ENCODE measurements around the gene UMOD. TPM values are rescaled to one million over a fixed set of nuclear protein-coding genes. Genes with fewer than 3 reads are reported as not detected.

Gene UMOD
- polyA plus RNA-seq, 1 experiment, result not detected

DNA sequence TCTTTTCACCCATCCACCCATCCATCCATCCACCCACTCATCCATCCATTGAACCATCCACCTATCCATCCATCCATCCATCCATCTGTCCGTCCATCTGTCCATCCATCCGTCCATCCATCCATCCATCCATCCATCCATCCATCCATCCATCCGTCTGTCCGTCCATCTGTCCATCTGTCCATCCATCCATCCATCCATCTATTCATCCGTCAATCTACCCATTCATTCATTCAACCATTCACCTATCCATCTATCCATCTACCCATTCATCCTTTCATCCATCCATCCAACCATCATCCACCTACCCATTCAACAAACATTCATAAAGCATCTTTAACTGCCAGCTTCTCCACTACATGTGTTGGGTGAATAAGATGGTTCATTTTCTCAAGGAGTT is 54.1 kb downstream of the UMOD start:
- ChIA-PET CTCF (interaction anchor here (1.0 to 1.3 kb wide), 2 partner anchors 391 kb away, joined by 3 read pairs; no protein-coding TSS in a partner anchor), POLR2A (no interaction called here)
- TF ChIP-seq, protein P1, sequence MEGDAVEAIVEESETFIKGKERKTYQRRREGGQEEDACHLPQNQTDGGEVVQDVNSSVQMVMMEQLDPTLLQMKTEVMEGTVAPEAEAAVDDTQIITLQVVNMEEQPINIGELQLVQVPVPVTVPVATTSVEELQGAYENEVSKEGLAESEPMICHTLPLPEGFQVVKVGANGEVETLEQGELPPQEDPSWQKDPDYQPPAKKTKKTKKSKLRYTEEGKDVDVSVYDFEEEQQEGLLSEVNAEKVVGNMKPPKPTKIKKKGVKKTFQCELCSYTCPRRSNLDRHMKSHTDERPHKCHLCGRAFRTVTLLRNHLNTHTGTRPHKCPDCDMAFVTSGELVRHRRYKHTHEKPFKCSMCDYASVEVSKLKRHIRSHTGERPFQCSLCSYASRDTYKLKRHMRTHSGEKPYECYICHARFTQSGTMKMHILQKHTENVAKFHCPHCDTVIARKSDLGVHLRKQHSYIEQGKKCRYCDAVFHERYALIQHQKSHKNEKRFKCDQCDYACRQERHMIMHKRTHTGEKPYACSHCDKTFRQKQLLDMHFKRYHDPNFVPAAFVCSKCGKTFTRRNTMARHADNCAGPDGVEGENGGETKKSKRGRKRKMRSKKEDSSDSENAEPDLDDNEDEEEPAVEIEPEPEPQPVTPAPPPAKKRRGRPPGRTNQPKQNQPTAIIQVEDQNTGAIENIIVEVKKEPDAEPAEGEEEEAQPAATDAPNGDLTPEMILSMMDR (IDR thresholded peaks at IDR 0.05; ENCODE audit: insufficient read depth, low read depth, low read length), result no peak
- no peak overlapping the region for H3K4me3 ChIP-seq (ENCODE audit: low read depth, low read length)
- H3K27me3 ChIP-seq (ENCODE audit: control insufficient read depth, insufficient read depth, low read length), result no peaks in the 10 kb centered on the region
- H3K36me3 ChIP-seq (ENCODE audit: control insufficient read depth, insufficient read depth, low read length), result no peaks in the 10 kb centered on the region
- no peak for DNase-seq (ENCODE audit: low read depth)

DNA sequence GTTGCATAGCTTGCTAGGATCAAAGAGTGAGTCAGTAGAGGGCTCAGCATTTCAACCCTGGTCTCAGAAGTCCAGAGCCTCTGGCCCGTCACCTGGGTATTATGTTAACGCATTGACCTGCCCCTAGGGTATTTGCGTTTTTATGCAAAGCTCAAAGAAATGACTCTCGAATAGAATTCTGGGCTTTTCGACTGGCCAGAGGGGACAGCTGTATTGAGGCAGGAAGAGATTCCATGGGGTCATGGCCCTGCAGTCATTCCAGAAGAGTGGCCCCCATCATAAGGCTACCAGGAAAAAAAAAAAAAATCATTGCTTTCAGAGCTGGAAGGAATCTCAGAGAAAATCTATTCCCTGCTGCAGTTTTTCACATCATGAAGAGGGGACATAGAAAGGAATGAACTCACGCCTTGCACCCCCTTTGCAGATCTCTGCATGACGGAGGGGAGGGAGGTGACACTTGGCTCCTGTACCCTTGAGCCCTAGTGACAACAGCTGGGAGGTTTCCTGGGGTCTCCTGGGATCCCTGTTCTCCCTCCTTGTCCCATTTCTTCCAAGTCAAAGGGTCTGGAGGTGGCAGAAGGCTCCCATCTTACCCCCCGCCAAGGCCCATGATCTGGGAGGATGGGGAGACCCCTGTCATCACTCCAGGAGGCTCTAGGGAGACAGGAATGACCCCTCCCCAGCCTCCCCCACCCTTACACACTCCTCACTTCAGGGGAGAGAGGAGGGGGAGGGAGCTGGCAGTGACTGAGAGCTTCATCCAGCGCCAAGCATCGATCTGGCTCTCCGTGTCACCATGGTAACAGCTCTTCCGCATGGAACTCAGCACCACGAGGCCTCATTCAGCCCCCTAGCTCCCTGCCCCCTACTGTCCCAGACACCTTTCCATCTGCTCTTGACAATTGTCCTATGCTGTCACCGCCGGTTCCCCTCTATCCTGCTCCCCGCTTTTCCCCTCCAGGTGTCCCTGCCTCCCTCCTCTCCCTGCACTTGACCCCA is 61.0 kb downstream of the UMOD start:
- ChIA-PET CTCF (interaction anchor here (1.1 kb wide), 1 partner anchor 93 kb away, joined by 3 read pairs; no protein-coding TSS in a partner anchor), POLR2A (no interaction called here)
- no peak overlapping the region for H3K4me3 ChIP-seq (ENCODE audit: low read depth, low read length)
- TF ChIP-seq, protein P1 (IDR thresholded peaks at IDR 0.05; ENCODE audit: insufficient read depth, low read depth, low read length), result no peak
- H3K36me3 ChIP-seq (ENCODE audit: control insufficient read depth, insufficient read depth, low read length), result no peaks in the 10 kb centered on the region
- DNase-seq (ENCODE audit: low read depth), result no peak
- no peaks in the 10 kb centered on the region for H3K27me3 ChIP-seq (ENCODE audit: control insufficient read depth, insufficient read depth, low read length)

DNA sequence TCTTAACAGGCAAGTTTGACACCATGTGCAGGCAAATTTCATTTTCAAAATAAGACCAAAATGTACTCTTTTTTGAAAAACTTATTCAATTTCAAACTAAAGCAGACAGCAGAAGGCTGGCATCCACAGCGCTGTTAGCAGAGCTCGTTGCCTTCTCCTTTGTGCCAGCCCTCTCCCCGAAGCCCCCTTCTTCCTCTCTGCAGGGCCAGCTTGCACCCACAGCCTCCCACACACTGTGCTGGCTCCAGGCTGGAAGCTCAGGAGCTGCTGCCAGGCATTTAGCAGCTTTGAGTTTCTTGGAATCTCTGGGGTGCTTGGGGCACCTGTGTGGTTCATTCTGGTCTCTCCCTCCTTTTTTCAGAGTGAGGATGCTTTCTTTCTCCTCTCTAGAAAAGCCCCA is 62.9 kb downstream of the UMOD start:
- TF ChIP-seq, protein P1 (IDR thresholded peaks at IDR 0.05; ENCODE audit: insufficient read depth, low read depth, low read length), result no peak
- POLR2A ChIA-PET, result no interaction called here
- CTCF ChIA-PET, result interaction anchor here (1.1 kb wide), 1 partner anchor 13 kb away, joined by 3 read pairs; no protein-coding TSS in a partner anchor

DNA sequence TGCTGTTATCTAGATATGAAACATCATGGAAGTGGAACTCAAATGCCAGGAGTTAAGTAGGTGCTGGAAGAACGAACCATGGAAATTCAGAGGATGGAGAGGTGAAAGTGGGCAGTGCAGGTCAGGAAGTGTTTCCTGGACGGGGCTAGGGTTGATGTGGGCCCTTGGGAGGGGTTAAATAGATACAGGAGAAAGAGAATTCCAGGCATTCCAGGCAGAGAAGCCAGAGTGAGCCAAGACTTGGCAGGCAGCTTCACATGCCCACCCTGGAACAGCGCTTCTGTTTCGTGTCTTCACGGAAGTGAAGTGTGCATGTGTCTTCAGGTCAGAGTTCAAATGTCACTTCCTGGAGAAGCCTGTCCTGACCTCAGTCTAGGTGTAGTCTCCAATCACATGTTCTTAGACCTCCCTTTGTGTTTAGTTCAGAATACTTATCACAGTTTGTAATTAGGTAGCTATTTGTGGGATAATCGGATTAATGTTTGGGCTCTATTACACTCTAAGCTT is 66.5 kb downstream of the UMOD start:
- POLR2A ChIA-PET, result no interaction called here
- DNase-seq (ENCODE audit: low read depth), result no peak

More for the DNA sequence above, 62.9 kb downstream of the UMOD start:
- no peak for DNase-seq (ENCODE audit: low read depth)
- no peaks in the 10 kb centered on the region for H3K36me3 ChIP-seq (ENCODE audit: control insufficient read depth, insufficient read depth, low read length)
- H3K4me3 ChIP-seq (ENCODE audit: low read depth, low read length), result no peak overlapping the region
- no peaks in the 10 kb centered on the region for H3K27me3 ChIP-seq (ENCODE audit: control insufficient read depth, insufficient read depth, low read length)

More for the DNA sequence above, 66.5 kb downstream of the UMOD start:
- Histone ChIP-seq H3K27me3 (ENCODE audit: control insufficient read depth, insufficient read depth, low read length) (no peaks in the 10 kb centered on the region), H3K36me3 (ENCODE audit: control insufficient read depth, insufficient read depth, low read length) (no peaks in the 10 kb centered on the region), H3K4me3 (ENCODE audit: low read depth, low read length) (no peak overlapping the region)
- CTCF ChIA-PET, result no interaction called here
- TF ChIP-seq, protein P1 (IDR thresholded peaks at IDR 0.05; ENCODE audit: insufficient read depth, low read depth, low read length), result no peak

Other genes with a start within 250 kb of the UMOD start
- gene GP2, start 25.2 kb downstream of the UMOD start, polyA plus RNA-seq (2011; rRNA removed), result not detected in 2 replicates
- gene PDILT, start 52.0 kb upstream of the UMOD start, polyA plus RNA-seq (2011; rRNA removed), result not detected in 2 replicates
- gene ACSM5, start 56.8 kb upstream of the UMOD start, polyA plus RNA-seq (2011; rRNA removed), result not detected in 2 replicates
- not detected in 2 replicates for gene ACSM2A, start 98.8 kb upstream of the UMOD start, polyA plus RNA-seq (2011; rRNA removed)
- not detected in 2 replicates for gene ACSM2B, start 223.7 kb upstream of the UMOD start, polyA plus RNA-seq (2011; rRNA removed)